Activated CD4-positive, CD25-positive, alpha-beta regulatory T cell treated with anti-CD3 and anti-CD28 coated beads, Interleukin-2, amount 50 U/mL, for 72 hours (primary cell): Measurements from ENCODE around the gene ZSCAN4.

ENCODE experiments used
- DNase-seq: peaks from one replicate; pipeline ENCODE4 v3.0.0; 2021

ZSCAN4 gene

GRCh38 chr19:57686727-57687126 is 18.0 kb downstream of the ZSCAN4 start:
- no peak for DNase-seq

DNA sequence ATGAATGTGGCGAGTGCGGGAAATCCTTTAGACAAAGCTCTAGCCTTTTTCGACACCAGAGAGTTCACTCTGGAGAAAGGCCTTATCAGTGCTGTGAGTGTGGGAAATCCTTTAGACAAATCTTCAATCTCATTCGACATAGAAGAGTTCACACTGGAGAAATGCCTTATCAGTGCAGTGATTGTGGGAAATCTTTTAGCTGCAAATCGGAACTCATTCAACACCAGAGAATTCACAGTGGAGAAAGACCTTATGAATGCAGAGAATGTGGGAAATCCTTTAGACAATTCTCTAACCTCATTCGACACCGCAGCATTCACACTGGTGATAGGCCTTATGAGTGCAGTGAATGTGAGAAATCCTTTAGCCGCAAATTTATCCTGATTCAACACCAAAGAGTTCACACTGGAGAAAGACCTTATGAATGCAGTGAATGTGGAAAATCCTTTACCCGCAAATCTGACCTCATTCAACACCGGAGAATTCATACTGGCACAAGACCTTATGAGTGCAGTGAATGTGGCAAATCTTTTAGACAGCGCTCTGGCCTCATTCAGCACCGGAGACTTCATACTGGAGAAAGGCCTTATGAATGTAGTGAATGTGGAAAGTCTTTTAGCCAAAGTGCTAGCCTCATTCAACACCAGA is 18.8 kb downstream of the ZSCAN4 start:
- no peak for DNase-seq

DNA sequence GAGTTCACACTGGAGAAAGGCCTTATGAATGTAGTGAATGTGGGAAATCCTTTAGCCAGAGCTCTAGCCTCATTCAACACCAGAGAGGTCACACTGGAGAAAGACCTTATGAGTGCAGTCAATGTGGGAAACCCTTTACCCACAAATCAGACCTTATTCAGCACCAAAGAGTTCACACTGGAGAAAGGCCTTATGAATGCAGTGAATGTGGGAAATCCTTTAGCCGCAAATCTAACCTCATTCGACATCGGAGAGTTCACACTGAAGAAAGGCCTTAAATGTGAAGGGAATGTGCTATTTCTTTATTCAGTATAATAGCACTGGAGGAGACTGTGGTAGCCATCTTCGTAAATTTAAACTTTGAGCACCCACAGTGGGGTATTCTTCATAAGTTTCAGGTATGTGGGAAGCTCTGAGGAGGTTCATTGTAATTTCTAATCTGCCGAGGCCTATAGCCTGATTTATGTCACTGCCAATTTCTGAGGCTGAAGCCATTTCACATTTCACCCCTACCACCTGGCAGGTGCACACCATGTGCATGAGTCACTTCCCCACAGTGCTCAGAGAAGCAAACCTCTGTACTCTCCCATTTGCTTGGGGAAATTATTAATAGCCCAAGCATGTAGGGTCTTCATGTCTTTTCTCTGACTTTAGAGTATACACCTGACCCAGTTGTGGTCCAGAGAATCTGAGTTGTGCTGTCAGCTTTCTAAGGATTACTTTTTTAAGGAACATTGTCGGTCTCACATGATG is 19.5 kb downstream of the ZSCAN4 start:
- DNase-seq: no peak

- no peak for DNase-seq
Measured at GRCh38 chr19:57689750-57690149, 21.0 kb downstream of the ZSCAN4 start.

- DNase-seq: no peak
Measured at GRCh38 chr19:57701625-57702024, 32.9 kb downstream of the ZSCAN4 start.

DNA sequence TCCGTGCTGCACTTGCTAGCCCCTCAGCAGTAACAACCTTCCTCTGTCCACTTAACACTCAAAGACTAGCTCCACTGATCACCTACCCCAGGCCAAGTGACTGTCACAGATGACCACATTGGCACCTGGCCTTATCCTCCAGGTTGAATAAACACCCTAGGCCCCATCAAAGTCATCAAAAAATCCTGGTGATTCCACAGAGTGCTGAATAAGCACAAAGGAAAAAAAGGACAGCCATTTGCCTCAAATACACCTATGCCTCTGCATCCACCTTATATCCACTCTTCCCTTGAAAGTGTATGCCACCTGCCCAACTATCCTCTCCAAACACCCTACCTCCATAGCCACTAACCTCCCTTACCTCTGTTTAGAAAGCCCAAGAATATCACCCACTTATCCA is 37.6 kb downstream of the ZSCAN4 start:
- DNase-seq: no peak

GRCh38 chr19:57708641-57709361 is 40.1 kb downstream of the ZSCAN4 start, which contains the start of gene ZNF154:
Gene ZNF154, minus strand, starts transcription at chr19:57709204. Its CDS starts 233 bp downstream, at chr19:57708971.
- DNase-seq: peak; percentile 33

DNA sequence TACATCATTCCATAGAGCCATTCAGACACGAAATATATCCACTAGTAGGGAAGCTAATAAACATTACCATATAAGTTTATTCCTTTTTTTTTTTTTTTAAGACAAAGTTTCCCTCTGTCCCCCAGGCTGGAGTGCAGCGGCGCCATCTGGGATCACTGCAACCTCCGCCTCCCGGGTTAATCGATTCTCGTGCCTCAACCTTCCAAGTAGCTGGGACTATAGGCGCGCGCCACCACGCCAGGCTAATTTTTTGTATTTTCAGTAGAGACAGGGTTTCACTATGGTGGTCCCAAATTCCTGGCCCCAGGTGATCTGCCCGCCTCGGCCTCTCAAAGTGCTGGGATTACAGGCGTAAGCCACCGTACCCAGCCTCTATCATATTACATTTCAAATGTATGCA is 40.9 kb downstream of the ZSCAN4 start:
- no peak for DNase-seq

DNA sequence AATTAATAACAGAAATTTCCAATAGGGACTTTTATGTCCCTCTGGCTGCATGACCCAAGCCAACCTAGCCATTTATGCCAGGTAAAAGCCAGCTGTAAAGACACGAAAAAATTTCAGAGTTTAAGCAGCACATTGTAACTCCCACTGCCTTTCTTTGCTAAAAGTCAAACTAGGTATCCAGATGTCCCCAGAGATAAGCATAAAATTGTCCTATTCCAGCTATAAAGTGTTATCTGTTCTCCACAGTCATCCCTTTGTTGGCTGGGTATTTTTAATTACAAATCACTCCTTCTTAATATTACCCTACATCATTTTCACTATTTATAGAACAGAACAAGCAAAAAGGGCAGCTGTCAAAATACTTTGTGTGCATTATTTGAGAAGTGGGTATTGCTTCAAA is 43.5 kb downstream of the ZSCAN4 start:
- no peak for DNase-seq

DNA sequence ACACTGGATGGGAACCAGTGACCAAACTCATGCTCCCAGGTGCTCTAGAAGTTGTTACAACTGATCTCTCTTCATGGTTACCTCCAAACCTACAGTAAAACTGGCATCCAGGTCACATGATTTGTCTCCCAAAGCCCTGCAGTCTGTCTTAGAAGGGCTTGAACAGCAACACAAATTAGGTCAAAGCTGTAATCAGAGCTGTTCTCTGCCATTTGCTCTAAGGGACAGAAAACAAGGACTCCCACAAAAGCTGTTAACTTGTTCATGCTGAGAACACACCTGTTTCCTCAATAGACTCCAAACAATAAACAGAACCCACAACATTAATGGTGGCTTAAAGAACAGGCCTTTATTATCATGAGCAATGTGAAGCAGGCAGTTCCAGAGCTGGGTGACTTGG is 50.7 kb downstream of the ZSCAN4 start:
- DNase-seq: no peak

DNA sequence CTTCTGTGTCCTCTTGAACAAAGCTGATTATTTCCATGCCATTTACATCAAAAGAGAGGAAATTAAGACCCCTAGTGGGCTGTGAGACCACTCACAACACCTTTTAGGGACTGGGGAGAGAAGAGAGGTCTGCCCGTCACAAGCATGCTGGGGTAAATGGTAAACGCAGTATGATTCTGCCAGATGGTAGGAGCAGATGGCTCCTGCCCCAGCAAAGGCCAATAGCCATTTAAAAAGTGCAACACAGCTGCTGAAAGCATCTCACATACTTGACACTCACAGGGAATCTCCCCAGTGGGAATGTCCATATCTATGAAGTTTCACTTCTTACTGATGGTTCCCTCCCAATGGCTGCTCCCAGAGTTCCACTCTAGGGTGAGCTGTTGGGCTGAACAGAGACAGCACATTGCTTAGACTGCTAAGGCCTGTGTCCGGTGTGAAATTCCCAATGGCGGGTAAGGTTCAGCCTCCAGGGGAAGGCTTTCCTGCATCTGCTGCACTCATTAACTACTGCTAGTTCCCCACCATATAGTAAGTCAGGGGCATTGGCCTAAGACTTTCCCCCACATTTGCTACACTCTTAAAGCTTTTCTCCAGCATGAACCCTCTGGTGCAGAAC is 51.3 kb downstream of the ZSCAN4 start:
- no peak for DNase-seq

- no peak for DNase-seq
Measured at GRCh38 chr19:57720878-57721277, 52.1 kb downstream of the ZSCAN4 start.
